Esophagus (tissue), 2 donors: ENCODE results near the gene ANO8. TPM values are rescaled to one million over a fixed set of nuclear protein-coding genes. Genes with fewer than 3 reads are reported as not detected.
A peak's percentile ranks its signal among the peaks of the same experiment; 100 is the strongest.

Source experiments
- H3K27ac ChIP-seq, 2 donors: one replicate each; pipeline ENCODE4 v1.5.1; 2013; ENCODE audit warnings: low read depth in 2 of 2, mild to moderate bottlenecking in 2 of 2, inconsistent platforms in 1 of 2, low read length in 1 of 2, moderate library complexity in 1 of 2
- H3K27me3 ChIP-seq, 2 donors: one replicate each; pipeline ENCODE4 v1.6.1; 2013; ENCODE audit warnings: low read length in 2 of 2, control low read depth in 1 of 2, mild to moderate bottlenecking in 1 of 2; ENCODE audit not compliant: insufficient read depth in 2 of 2, control insufficient read depth in 1 of 2
- H3K36me3 ChIP-seq, 2 donors: one replicate each; pipeline ENCODE4 v1.6.1; 2013; ENCODE audit warnings: low read length in 1 of 2; ENCODE audit not compliant: control insufficient read depth in 2 of 2, insufficient read depth in 2 of 2
- H3K4me1 ChIP-seq, 2 donors: one replicate each; pipeline ENCODE4 v1.6.1; 2013; ENCODE audit warnings: low read length in 1 of 2; ENCODE audit not compliant: control insufficient read depth in 2 of 2, insufficient read depth in 2 of 2
- H3K4me3 ChIP-seq, 2 donors: one replicate each; pipeline ENCODE4 v1.5.1; 2013; ENCODE audit warnings: low read length in 2 of 2, mild to moderate bottlenecking in 2 of 2, low read depth in 1 of 2, moderate library complexity in 1 of 2
- H3K9me3 ChIP-seq, 2 donors: one replicate each; pipeline ENCODE4 v1.6.1; 2013; ENCODE audit warnings: mild to moderate bottlenecking in 2 of 2, low read depth in 1 of 2, low read length in 1 of 2, moderate library complexity in 1 of 2; ENCODE audit not compliant: control insufficient read depth in 2 of 2, insufficient read depth in 1 of 2
- WGBS, 2 donors: extraction: QIAGEN DNeasy Blood & Tissue Kit; methylation state at CpG; one replicate each; pipeline ENCODE4 v1.1.7; 2013; 5-methylcytosine and 5-hydroxymethylcytosine counted together
- polyA plus RNA-seq, 2 donors: library from polyadenylated mRNA; stranded (reverse); fragments of 200-250 nt; gene quantifications; one replicate each; pipeline ENCODE4 v1.2.3, GENCODE V29; 2013
- donor health status: healthy with polysubstance abuse.
- donor health status: Bipolar disorder and iron deficiency.

The ANO8 gene, protein sequence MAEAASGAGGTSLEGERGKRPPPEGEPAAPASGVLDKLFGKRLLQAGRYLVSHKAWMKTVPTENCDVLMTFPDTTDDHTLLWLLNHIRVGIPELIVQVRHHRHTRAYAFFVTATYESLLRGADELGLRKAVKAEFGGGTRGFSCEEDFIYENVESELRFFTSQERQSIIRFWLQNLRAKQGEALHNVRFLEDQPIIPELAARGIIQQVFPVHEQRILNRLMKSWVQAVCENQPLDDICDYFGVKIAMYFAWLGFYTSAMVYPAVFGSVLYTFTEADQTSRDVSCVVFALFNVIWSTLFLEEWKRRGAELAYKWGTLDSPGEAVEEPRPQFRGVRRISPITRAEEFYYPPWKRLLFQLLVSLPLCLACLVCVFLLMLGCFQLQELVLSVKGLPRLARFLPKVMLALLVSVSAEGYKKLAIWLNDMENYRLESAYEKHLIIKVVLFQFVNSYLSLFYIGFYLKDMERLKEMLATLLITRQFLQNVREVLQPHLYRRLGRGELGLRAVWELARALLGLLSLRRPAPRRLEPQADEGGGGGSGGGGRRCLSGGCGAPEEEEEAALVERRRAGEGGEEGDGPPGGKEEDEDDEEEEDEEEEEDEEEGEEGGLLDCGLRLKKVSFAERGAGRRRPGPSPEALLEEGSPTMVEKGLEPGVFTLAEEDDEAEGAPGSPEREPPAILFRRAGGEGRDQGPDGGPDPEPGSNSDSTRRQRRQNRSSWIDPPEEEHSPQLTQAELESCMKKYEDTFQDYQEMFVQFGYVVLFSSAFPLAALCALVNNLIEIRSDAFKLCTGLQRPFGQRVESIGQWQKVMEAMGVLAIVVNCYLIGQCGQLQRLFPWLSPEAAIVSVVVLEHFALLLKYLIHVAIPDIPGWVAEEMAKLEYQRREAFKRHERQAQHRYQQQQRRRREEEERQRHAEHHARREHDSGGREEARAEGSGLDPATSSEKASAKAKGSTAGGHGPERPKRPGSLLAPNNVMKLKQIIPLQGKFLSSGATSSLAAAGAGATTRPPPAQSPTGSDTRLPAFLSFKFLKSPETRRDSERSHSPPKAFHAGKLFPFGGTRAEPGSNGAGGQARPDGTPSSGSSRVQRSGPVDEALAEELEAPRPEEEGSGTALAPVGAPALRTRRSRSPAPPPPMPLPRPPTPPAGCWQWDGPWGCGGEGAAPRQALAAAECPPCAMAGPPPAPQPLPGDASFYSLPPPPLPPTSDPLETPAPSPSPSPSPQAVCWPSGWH
- 10 to 100 TPM in 1 of 2 donors, 1 to 10 TPM in 1; 9.7 to 28.0 TPM for polyA plus RNA-seq

DNA sequence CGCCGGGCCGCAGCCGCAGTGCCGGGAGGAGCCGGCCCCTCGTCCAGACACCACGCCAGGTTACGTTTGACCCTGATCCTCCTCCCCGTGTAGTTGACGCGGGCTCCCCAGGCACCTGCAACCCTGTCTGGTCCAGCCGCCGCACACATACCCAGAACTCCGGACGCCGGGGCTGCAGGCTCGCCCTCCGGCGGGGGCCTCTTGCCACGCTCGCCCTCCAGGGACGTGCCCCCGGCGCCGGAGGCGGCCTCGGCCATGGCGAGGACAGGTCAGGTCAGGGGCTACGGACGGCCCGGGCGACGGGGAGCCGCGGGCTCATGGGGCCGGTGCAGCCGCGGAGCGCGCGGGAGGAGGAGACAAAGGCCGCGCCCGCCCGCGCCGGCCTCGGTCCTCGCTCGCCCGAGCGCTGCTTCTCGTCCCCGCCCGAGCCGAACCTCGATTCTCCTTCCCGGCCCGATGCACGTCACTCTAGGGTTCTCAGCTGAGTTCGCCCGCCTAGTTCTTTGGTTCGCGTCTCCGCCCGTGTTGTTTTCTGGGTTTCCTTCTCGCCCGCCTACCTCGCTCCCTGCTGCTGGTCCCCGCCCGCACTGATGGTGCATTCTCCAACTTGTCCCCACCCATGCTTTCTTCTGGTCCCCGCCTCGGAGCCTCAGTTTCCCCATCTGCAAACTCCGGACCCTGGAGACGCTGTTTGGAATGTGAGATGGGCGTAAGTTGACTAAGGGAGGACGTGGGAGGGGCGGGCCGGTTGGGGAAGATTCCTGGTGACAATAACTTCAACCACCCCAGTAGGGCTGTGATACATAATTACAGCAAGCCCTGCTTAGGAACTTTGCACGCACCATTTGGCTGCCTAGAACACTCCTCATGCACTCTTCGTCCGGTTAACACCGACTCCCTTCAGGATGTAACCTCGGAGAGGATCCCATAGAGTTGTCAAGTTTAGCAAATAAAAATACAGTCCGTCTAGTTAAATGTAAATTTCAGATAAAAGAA is at the start of gene ANO8:
TSS of gene ANO8 (minus strand) at position 442 of the 996 bp plus-strand sequence. CDS start at position 257, 185 bp downstream.
- Histone ChIP-seq H3K27ac (peak within 1 kb of the TSS; percentile 85 to 90), H3K27me3 (peaks cover 0 to 4% of the 10 kb centered on the region in 2 donors)
- 1 to 3% methylated on average over 43 to 86 of the region's 86 CpGs for WGBS, 2 donors

DNA sequence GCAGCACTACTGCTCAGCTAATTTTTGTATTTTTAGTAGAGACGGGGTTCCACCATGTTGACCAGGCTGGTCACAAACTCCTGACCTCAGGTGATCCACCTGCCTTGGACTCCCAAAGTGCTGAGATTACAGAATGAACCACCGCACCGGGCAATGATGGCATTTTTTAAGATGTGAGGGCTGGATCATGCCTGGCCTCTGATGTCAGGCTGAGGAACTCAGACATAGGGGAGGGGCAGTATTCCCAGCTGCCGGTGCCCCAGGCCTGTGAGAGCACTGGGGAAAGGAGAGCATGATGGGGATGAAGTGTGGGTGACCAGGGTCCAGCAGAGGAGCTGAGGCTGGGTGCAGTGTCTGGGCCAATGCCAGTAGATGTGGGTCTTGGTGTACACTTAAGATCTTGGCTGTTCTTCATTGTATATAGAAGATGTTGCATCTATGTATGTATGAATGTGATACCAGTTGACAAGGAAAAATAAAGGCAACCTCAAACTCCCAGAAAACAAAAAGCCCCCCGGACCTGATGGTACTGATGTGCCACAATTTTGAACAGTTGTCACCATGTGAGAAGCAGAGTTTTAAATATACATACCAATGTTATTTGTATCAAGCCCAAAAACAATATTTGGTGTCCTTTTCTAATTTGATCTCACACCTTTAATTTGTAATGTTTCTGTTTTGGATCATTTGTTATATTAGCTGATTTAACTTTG is 45.9 kb upstream of the ANO8 start:
- Histone ChIP-seq H3K27ac (no peak overlapping the region), H3K27me3 (no peaks in the 10 kb centered on the region), H3K36me3 (no peaks in the 10 kb centered on the region), H3K4me1 (no peaks in the 10 kb centered on the region), H3K4me3 (no peak overlapping the region), H3K9me3 (no peaks in the 10 kb centered on the region)
- WGBS, 2 donors: 96 to 97% methylated on average over 5 of the region's 5 CpGs

More for the DNA sequence above, at the start of gene ANO8:
- Histone ChIP-seq H3K9me3 (peaks cover 0 to 12% of the 10 kb centered on the region in 2 donors), H3K36me3 (peaks cover 0 to 26% of the 10 kb centered on the region in 2 donors), H3K4me1 (peaks cover 13 to 26% of the 10 kb centered on the region in 2 donors), H3K4me3 (peak within 1 kb of the TSS; percentile 56 to 68)

DNA sequence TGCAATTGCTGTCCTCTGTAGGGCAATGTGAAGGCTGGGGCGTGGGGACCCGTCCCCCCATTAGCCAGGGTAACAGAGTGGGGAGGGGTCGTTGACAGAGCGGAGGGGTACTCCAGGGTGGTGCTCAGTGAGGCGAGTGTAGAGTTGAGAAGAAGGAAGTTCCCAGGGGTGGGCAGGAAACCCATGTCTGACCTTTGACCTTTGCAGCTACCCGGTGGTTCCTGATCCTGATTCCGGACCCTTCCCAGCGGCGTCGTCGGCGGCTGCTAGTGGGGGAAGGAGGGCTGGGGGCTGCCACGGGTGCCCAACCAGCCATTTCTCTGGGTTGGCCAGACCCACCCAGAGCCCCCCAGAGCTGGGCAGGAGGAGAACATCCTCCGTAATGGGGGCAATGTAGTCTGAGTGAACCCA is 44.6 kb upstream of the ANO8 start:
- H3K27ac ChIP-seq: no peak overlapping the region
- WGBS, 2 donors: 44 to 46% methylated on average over 14 of the region's 14 CpGs

DNA sequence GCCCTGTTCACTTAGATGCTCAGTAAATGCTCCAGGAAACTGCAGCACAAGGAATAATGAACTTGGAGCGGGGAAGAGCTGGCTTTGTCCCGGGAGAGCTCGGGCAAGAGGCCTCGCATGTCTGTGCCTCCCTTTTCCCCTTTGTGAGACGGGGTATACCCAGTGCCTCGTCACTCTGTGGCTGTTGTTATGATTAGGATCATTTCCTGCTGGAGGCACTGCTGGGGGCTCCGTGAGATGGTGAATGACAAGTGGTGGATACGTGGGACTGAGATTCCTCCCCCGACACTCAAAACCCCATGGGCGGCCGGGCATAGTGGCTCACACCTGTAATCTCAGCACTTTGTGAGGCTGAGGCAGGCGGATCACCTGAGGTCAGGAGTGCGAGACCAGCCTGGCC is 43.6 kb upstream of the ANO8 start:
- no peaks in the 10 kb centered on the region for H3K36me3 ChIP-seq
- H3K4me1 ChIP-seq: no peaks in the 10 kb centered on the region
- 62 to 71% methylated on average over 13 of the region's 13 CpGs for WGBS, 2 donors
- no peaks in the 10 kb centered on the region for H3K9me3 ChIP-seq
- H3K27ac ChIP-seq: no peak overlapping the region
- H3K27me3 ChIP-seq: no peaks in the 10 kb centered on the region
- H3K4me3 ChIP-seq: no peak overlapping the region

More for the DNA sequence above, 44.6 kb upstream of the ANO8 start:
- Histone ChIP-seq H3K4me3 (no peak overlapping the region), H3K36me3 (no peaks in the 10 kb centered on the region), H3K9me3 (no peaks in the 10 kb centered on the region), H3K4me1 (no peaks in the 10 kb centered on the region), H3K27me3 (no peaks in the 10 kb centered on the region)

DNA sequence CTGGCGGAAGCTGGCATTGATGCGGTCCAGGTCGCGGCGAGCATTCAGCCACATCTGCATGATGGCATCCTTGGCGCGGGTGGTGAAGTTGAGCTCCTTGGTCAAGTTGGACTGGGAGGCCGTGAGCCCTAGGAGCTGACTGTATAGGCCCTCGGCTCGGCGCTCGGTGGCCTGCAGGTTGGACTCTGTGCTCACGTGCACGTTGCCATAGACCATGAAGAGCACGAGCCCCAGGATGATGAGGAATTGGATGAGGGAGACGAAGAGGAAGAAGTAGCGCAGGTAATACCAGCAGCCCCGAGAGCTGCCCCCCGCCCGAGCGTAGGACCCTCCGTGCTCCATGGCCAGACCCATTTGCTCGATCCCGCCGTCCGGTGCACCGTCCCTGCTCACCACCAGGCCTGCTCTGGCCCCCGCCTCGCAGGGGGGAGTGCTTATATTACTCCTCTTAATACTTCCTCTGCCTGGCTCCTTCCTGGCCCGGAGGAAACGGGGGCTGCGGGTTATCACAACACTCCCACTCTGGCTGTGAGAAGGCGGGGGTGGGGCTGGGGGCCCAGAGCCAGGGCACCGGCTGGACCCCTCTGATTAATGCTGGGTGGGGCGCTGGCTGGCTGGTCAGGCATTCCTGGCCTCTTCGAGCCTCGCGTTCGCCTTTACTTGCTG is 42.4 kb upstream of the ANO8 start, which contains the start of gene PLVAP:
TSS of gene PLVAP (minus strand) at position 408 of the 666 bp plus-strand sequence. CDS start at position 354, 54 bp downstream.
- 57 to 62% methylated on average over 39 of the region's 39 CpGs for WGBS, 2 donors
- Histone ChIP-seq H3K4me1 (no peaks in the 10 kb centered on the region), H3K36me3 (no peaks in the 10 kb centered on the region), H3K9me3 (no peaks in the 10 kb centered on the region), H3K27ac (peak within 1 kb of the TSS in 1 of 2 donors; percentile 17), H3K4me3 (peak within 1 kb of the TSS in 1 of 2 donors; percentile 27), H3K27me3 (no peaks in the 10 kb centered on the region)

DNA sequence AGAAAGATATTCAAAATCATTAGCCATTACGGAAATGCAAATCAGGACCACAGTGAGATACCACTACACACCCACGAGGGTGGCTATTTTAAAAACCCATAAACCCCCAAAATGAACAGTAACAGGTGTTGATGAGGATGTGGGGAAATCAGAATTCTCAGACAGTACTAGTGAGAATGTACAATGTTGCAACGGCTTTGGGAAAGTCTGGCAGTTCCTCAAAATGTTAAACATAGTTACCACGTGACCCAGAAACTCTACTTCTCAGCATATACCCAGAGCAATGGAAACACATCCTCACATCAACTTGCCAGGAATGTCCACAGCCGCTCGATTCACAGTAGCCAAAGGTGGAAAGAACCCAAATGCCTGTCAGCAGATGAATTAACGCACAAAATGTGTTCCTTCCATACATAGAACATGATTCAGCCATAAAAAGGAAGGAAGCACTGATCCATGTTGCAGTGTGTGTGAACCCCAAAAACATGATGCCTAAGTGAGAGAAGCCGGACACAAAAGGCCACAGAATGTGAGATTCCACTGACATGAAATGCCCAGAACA is 35.5 kb upstream of the ANO8 start:
- Histone ChIP-seq H3K36me3 (no peaks in the 10 kb centered on the region), H3K27me3 (no peaks in the 10 kb centered on the region), H3K27ac (no peak overlapping the region), H3K9me3 (no peaks in the 10 kb centered on the region), H3K4me1 (no peaks in the 10 kb centered on the region), H3K4me3 (no peak overlapping the region)
- 25 to 28% methylated on average over 8 of the region's 8 CpGs for WGBS, 2 donors

DNA sequence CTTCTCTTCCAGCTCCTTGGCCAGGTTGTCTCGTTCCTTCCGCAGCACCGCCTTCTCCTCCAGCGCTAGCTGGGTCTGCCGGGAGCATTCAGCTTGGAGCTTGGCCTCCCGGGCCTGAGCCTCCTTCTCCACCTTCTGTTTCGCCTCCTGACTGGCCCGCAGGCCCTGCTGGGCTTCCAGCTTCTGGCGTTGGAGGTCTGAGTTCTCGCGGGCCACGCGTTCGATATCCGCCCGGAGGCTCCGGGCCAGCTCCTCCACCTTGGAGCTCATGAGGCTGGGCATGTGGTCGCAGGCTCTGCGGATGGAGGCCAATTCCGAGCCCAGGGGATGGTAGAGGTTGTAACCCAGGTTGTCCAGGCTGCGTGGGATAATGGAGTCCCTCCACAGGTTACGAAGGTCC is 30.7 kb upstream of the ANO8 start:
- H3K27ac ChIP-seq: no peak overlapping the region
- H3K4me1 ChIP-seq: no peaks in the 10 kb centered on the region
- no peaks in the 10 kb centered on the region for H3K9me3 ChIP-seq
- no peaks in the 10 kb centered on the region for H3K27me3 ChIP-seq
- 91 to 92% methylated on average over 22 of the region's 22 CpGs for WGBS, 2 donors
- no peaks in the 10 kb centered on the region for H3K36me3 ChIP-seq
- H3K4me3 ChIP-seq: no peak overlapping the region
